ENCODE data around the gene MYLK.
"Not testable (repeated sequence)": the region's sequence is repeated elsewhere in the genome, so short reads cannot be mapped to it uniquely, and the experiment has no call there.

MYLK gene

GRCh38 chr3:123608263-123608937 is 275.7 kb downstream of the MYLK start:
- Mint-ChIP-seq H3K9me3 (no peaks in the 10 kb centered on the region), H3K36me3 (peaks cover 9% of the 10 kb centered on the region), H3K27ac (no peak overlapping the region), H3K4me3 (no peak overlapping the region), H3K27me3 (no peaks in the 10 kb centered on the region), H3K4me1 (peaks cover 31% of the 10 kb centered on the region)
- ATAC-seq = no peak

- ATAC-seq = no peak
- H3K27me3 Mint-ChIP-seq = no peaks in the 10 kb centered on the region
- no peak overlapping the region for H3K4me3 Mint-ChIP-seq
- H3K4me1 Mint-ChIP-seq = peaks cover 31% of the 10 kb centered on the region
- no peaks in the 10 kb centered on the region for H3K9me3 Mint-ChIP-seq
- peak overlapping the region; percentile 49 for H3K27ac Mint-ChIP-seq
- no peaks in the 10 kb centered on the region for H3K36me3 Mint-ChIP-seq
These were observed 277.6 kb downstream of the MYLK start for GRCh38 chr3:123606527-123606926.

- no peak overlapping the region for H3K4me3 Mint-ChIP-seq
- peaks cover 31% of the 10 kb centered on the region for H3K4me1 Mint-ChIP-seq
- ATAC-seq = peak; percentile 84
- peak overlapping the region; percentile 49 for H3K27ac Mint-ChIP-seq
- H3K9me3 Mint-ChIP-seq = no peaks in the 10 kb centered on the region
- H3K27me3 Mint-ChIP-seq = no peaks in the 10 kb centered on the region
- peaks cover under 1% of the 10 kb centered on the region for H3K36me3 Mint-ChIP-seq
These were observed 278.3 kb downstream of the MYLK start for GRCh38 chr3:123605789-123606234.

- H3K27ac Mint-ChIP-seq, H3K9me3 Mint-ChIP-seq, H3K4me3 Mint-ChIP-seq, H3K27me3 Mint-ChIP-seq, ATAC-seq: not testable (repeated sequence)
- H3K4me1 Mint-ChIP-seq = peaks cover 31% of the 10 kb centered on the region
- peaks cover 25% of the 10 kb centered on the region for H3K36me3 Mint-ChIP-seq
These were observed 281.0 kb downstream of the MYLK start for GRCh38 chr3:123603153-123603552.

- Mint-ChIP-seq H3K4me3 (no peak overlapping the region), H3K27me3 (no peaks in the 10 kb centered on the region), H3K27ac (no peak overlapping the region), H3K36me3 (peaks cover 27% of the 10 kb centered on the region), H3K9me3 (peaks cover 4% of the 10 kb centered on the region), H3K4me1 (peaks cover 31% of the 10 kb centered on the region)
- ATAC-seq = no peak
These were observed 281.8 kb downstream of the MYLK start for GRCh38 chr3:123602325-123602724.

GRCh38 chr3:123600863-123601262 is 283.3 kb downstream of the MYLK start:
- not testable (repeated sequence) for H3K27ac Mint-ChIP-seq, H3K9me3 Mint-ChIP-seq, H3K27me3 Mint-ChIP-seq, ATAC-seq, H3K4me3 Mint-ChIP-seq
- Mint-ChIP-seq H3K36me3 (peaks cover 27% of the 10 kb centered on the region), H3K4me1 (peaks cover 22% of the 10 kb centered on the region)

GRCh38 chr3:123597561-123597960 is 286.6 kb downstream of the MYLK start:
- H3K4me1 Mint-ChIP-seq = peaks cover 7% of the 10 kb centered on the region
- no peak overlapping the region for H3K27ac Mint-ChIP-seq
- ATAC-seq = no peak
- H3K27me3 Mint-ChIP-seq = no peaks in the 10 kb centered on the region
- peaks cover 38% of the 10 kb centered on the region for H3K36me3 Mint-ChIP-seq
- no peak overlapping the region for H3K4me3 Mint-ChIP-seq
- H3K9me3 Mint-ChIP-seq = peaks cover 8% of the 10 kb centered on the region

GRCh38 chr3:123595396-123596180 is 288.5 kb downstream of the MYLK start:
- Mint-ChIP-seq H3K27me3 (no peaks in the 10 kb centered on the region), H3K27ac (no peak overlapping the region), H3K4me3 (no peak overlapping the region), H3K4me1 (peaks cover 7% of the 10 kb centered on the region), H3K9me3 (peaks cover 19% of the 10 kb centered on the region), H3K36me3 (peaks cover 55% of the 10 kb centered on the region)
- ATAC-seq = no peak

- Mint-ChIP-seq H3K9me3 (peaks cover 19% of the 10 kb centered on the region), H3K36me3 (peaks cover 56% of the 10 kb centered on the region), H3K4me1 (no peaks in the 10 kb centered on the region), H3K4me3 (no peak overlapping the region), H3K27me3 (no peaks in the 10 kb centered on the region), H3K27ac (no peak overlapping the region)
- no peak for ATAC-seq
These were observed 290.8 kb downstream of the MYLK start for GRCh38 chr3:123593381-123593780.

GRCh38 chr3:123590685-123591450 is 293.3 kb downstream of the MYLK start:
- no peaks in the 10 kb centered on the region for H3K27me3 Mint-ChIP-seq
- H3K4me3 Mint-ChIP-seq = no peak overlapping the region
- H3K27ac Mint-ChIP-seq = no peak overlapping the region
- H3K9me3 Mint-ChIP-seq = peaks cover 19% of the 10 kb centered on the region
- no peak for ATAC-seq
- H3K36me3 Mint-ChIP-seq = peaks cover 56% of the 10 kb centered on the region
- H3K4me1 Mint-ChIP-seq = no peaks in the 10 kb centered on the region

GRCh38 chr3:123587401-123587800 is 296.7 kb downstream of the MYLK start:
- ATAC-seq = no peak
- Mint-ChIP-seq H3K27me3 (no peaks in the 10 kb centered on the region), H3K4me1 (peaks cover 19% of the 10 kb centered on the region), H3K27ac (no peak overlapping the region), H3K36me3 (peaks cover 44% of the 10 kb centered on the region), H3K4me3 (no peak overlapping the region), H3K9me3 (peaks cover 14% of the 10 kb centered on the region)

GRCh38 chr3:123586968-123587367 is 297.2 kb downstream of the MYLK start:
- Mint-ChIP-seq H3K4me3 (no peak overlapping the region), H3K4me1 (peaks cover 20% of the 10 kb centered on the region), H3K27me3 (no peaks in the 10 kb centered on the region), H3K9me3 (peaks cover 11% of the 10 kb centered on the region), H3K36me3 (peaks cover 40% of the 10 kb centered on the region), H3K27ac (no peak overlapping the region)
- ATAC-seq = no peak

GRCh38 chr3:123586131-123586530 is 298.0 kb downstream of the MYLK start:
- no peak overlapping the region for H3K27ac Mint-ChIP-seq
- no peaks in the 10 kb centered on the region for H3K27me3 Mint-ChIP-seq
- H3K9me3 Mint-ChIP-seq = peaks cover 5% of the 10 kb centered on the region
- H3K4me3 Mint-ChIP-seq = no peak overlapping the region
- ATAC-seq = no peak
- peaks cover 40% of the 10 kb centered on the region for H3K36me3 Mint-ChIP-seq
- peaks cover 20% of the 10 kb centered on the region for H3K4me1 Mint-ChIP-seq

- Mint-ChIP-seq H3K36me3 (peaks cover 35% of the 10 kb centered on the region), H3K9me3 (peaks cover 5% of the 10 kb centered on the region), H3K27ac (no peak within 1 kb of the TSS), H3K27me3 (no peaks in the 10 kb centered on the region), H3K4me3 (no peak within 1 kb of the TSS), H3K4me1 (peaks cover 20% of the 10 kb centered on the region)
- peak; percentile 99 for ATAC-seq
These were observed 298.9 kb downstream of the MYLK start, which contains the start of gene HACD2 for GRCh38 chr3:123584988-123585937. Gene HACD2, minus strand, starts transcription at chr3:123585053. Its CDS starts 26 bp downstream, at chr3:123585027.

All from stimulated activated memory B cell treated with anti-CD40 and anti-IgM and Interleukin-4, amounts not matched to agents 10 μg/mL and 1 μg/mL and 100 μg/mL, for 72 hours (primary cell).